Right forelimb (tissue), 1 donor: ENCODE measurements around the gene GPC5.
"Not testable (repeated sequence)": the region's sequence is repeated elsewhere in the genome, so short reads cannot be mapped to it uniquely, and the experiment has no call there.

Source experiments
- DNase-seq: peaks from one replicate; pipeline ENCODE4 v3.0.0-alpha.2; 2018

The GPC5 gene

GRCh38 chr13:91398413-91399188 is at the start of gene GPC5:
Gene GPC5 (plus strand): TSS chr13:91398621.
- DNase-seq, result peak; percentile 83

GRCh38 chr13:91348906-91349435 is 49.5 kb upstream of the GPC5 start:
- peak; percentile 97 for DNase-seq

- no peak for DNase-seq
Observed at GRCh38 chr13:91349992-91350911, 48.2 kb upstream of the GPC5 start.

GRCh38 chr13:91351123-91351522 is 47.3 kb upstream of the GPC5 start:
- no peak for DNase-seq

GRCh38 chr13:91351980-91352379 is 46.4 kb upstream of the GPC5 start:
- no peak for DNase-seq

GRCh38 chr13:91352891-91353290 is 45.5 kb upstream of the GPC5 start:
- DNase-seq, result not testable (repeated sequence)

GRCh38 chr13:91353494-91353893 is 44.9 kb upstream of the GPC5 start:
- DNase-seq, result no peak

- DNase-seq, result no peak
Observed at GRCh38 chr13:91355099-91355825, 43.2 kb upstream of the GPC5 start.

GRCh38 chr13:91355826-91356710 is 42.4 kb upstream of the GPC5 start:
- no peak for DNase-seq

- no peak for DNase-seq
Observed at GRCh38 chr13:91356919-91357612, 41.4 kb upstream of the GPC5 start.

GRCh38 chr13:91357613-91358386 is 40.6 kb upstream of the GPC5 start:
- no peak for DNase-seq

GRCh38 chr13:91358387-91358782 is 40.0 kb upstream of the GPC5 start:
- DNase-seq, result no peak

GRCh38 chr13:91359111-91359510 is 39.3 kb upstream of the GPC5 start:
- no peak for DNase-seq

- DNase-seq, result no peak
Observed at GRCh38 chr13:91359631-91360030, 38.8 kb upstream of the GPC5 start.

- no peak for DNase-seq
Observed at GRCh38 chr13:91360246-91360751, 38.1 kb upstream of the GPC5 start.

- DNase-seq, result no peak
Observed at GRCh38 chr13:91361755-91362271, 36.6 kb upstream of the GPC5 start.

GRCh38 chr13:91362908-91363307 is 35.5 kb upstream of the GPC5 start:
- DNase-seq, result no peak

GRCh38 chr13:91368101-91368500 is 30.3 kb upstream of the GPC5 start:
- DNase-seq, result no peak

- DNase-seq, result no peak
Observed at GRCh38 chr13:91368676-91369440, 29.6 kb upstream of the GPC5 start.
